ENCODE measurements around the gene SARDH. TPM values are rescaled to one million over a fixed set of nuclear protein-coding genes. Genes with fewer than 3 reads are reported as not detected.
A peak's percentile ranks its signal among the peaks of the same experiment; 100 is the strongest.

SARDH gene
- total RNA-seq, 4 donors from 2014 or later = 0.32 to 0.98 (median 0.44) TPM; not detected in 1

GRCh38 chr9:133737071-133737773 lies 930 bp downstream of the SARDH start:
- DNase-seq (ENCODE audit: low spot score in 2 of 2) = peak in 1 of 2 donors; percentile 59
- Histone ChIP-seq H3K27ac (no peak overlapping the region), H3K27me3 (peaks cover 40% of the 10 kb centered on the region), H3K4me3 (no peak overlapping the region), H3K36me3 (no peaks in the 10 kb centered on the region), H3K4me1 (peaks cover 14% of the 10 kb centered on the region), H3K9me3 (no peaks in the 10 kb centered on the region)
- TF ChIP-seq EP300 (IDR thresholded peaks at IDR 0.05) (no peak), POLR2A (IDR thresholded peaks at IDR 0.05) (no peak)
- 59% methylated on average over 7 of the region's 15 CpGs for WGBS

GRCh38 chr9:133735931-133736330 lies 2.2 kb downstream of the SARDH start:
- no peak overlapping the region for H3K4me3 ChIP-seq
- TF ChIP-seq POLR2A (IDR thresholded peaks at IDR 0.05) (no peak), POLR2AphosphoS5 (IDR thresholded peaks at IDR 0.05) (no peak), EP300 (IDR thresholded peaks at IDR 0.05) (no peak), CTCF (IDR thresholded peaks at IDR 0.05) (no peak)
- H3K4me1 ChIP-seq = peaks cover 14% of the 10 kb centered on the region
- no peaks in the 10 kb centered on the region for H3K36me3 ChIP-seq
- peaks cover 51% of the 10 kb centered on the region for H3K27me3 ChIP-seq
- 70% methylated on average over 8 of the region's 8 CpGs for WGBS
- no peak overlapping the region for H3K27ac ChIP-seq
- H3K9me3 ChIP-seq = no peaks in the 10 kb centered on the region
- DNase-seq (ENCODE audit: low spot score in 2 of 2) = peak in 1 of 2 donors; percentile 43

GRCh38 chr9:133735415-133735775 lies 2.8 kb downstream of the SARDH start:
- H3K36me3 ChIP-seq = no peaks in the 10 kb centered on the region
- no peak for DNase-seq (ENCODE audit: low spot score in 2 of 2)
- H3K4me3 ChIP-seq = no peak overlapping the region
- no peaks in the 10 kb centered on the region for H3K9me3 ChIP-seq
- TF ChIP-seq POLR2AphosphoS5 (IDR thresholded peaks at IDR 0.05) = no peak
- TF ChIP-seq CTCF (IDR thresholded peaks at IDR 0.05) = no peak
- TF ChIP-seq EP300 (IDR thresholded peaks at IDR 0.05) = no peak
- no peak for TF ChIP-seq POLR2A (IDR thresholded peaks at IDR 0.05)
- no peak overlapping the region for H3K27ac ChIP-seq
- H3K4me1 ChIP-seq = peaks cover 14% of the 10 kb centered on the region
- H3K27me3 ChIP-seq = peaks cover 51% of the 10 kb centered on the region
- WGBS = 60% methylated on average over 8 of the region's 10 CpGs

GRCh38 chr9:133734590-133735414 lies 3.4 kb downstream of the SARDH start:
- WGBS = 63% methylated on average over 14 of the region's 23 CpGs
- TF ChIP-seq CTCF (IDR thresholded peaks at IDR 0.05) = no peak
- TF ChIP-seq EP300 (IDR thresholded peaks at IDR 0.05) = no peak
- TF ChIP-seq POLR2AphosphoS5 (IDR thresholded peaks at IDR 0.05) = no peak
- TF ChIP-seq POLR2A (IDR thresholded peaks at IDR 0.05) = no peak
- peaks cover 52% of the 10 kb centered on the region for H3K27me3 ChIP-seq
- no peak overlapping the region for H3K27ac ChIP-seq
- H3K4me3 ChIP-seq = no peak overlapping the region
- DNase-seq (ENCODE audit: low spot score in 2 of 2) = no peak
- peaks cover 14% of the 10 kb centered on the region for H3K4me1 ChIP-seq
- H3K36me3 ChIP-seq = no peaks in the 10 kb centered on the region
- no peaks in the 10 kb centered on the region for H3K9me3 ChIP-seq

- no peak overlapping the region for H3K4me3 ChIP-seq
- DNase-seq (ENCODE audit: low spot score in 2 of 2) = no peak
- H3K9me3 ChIP-seq = no peaks in the 10 kb centered on the region
- peaks cover 55% of the 10 kb centered on the region for H3K27me3 ChIP-seq
- 87% methylated on average over 20 of the region's 21 CpGs for WGBS
- TF ChIP-seq POLR2AphosphoS5 (IDR thresholded peaks at IDR 0.05) (no peak), EP300 (IDR thresholded peaks at IDR 0.05) (no peak), POLR2A (IDR thresholded peaks at IDR 0.05) (no peak), CTCF (IDR thresholded peaks at IDR 0.05) (no peak)
- peaks cover 14% of the 10 kb centered on the region for H3K4me1 ChIP-seq
- no peak overlapping the region for H3K27ac ChIP-seq
- no peaks in the 10 kb centered on the region for H3K36me3 ChIP-seq
These were observed 4.2 kb downstream of the SARDH start for GRCh38 chr9:133733796-133734533.
